ENCODE data around the gene NOC2L. TPM values are rescaled to one million over a fixed set of nuclear protein-coding genes. Genes with fewer than 3 reads are reported as not detected.

NOC2L gene
- 95.6 and 98.8 TPM in 2 replicates for total RNA-seq

- no peak for DNase-seq (ENCODE audit: low read depth)
- Histone ChIP-seq H3K4me3 (ENCODE audit: low read depth, low read length) (peak within 1 kb of the TSS; percentile 96), H3K27me3 (ENCODE audit: control insufficient read depth, insufficient read depth, low read length) (peaks cover 3% of the 10 kb centered on the region), H3K36me3 (ENCODE audit: control insufficient read depth, insufficient read depth, low read length) (peaks cover 3% of the 10 kb centered on the region)
- no peak for TF ChIP-seq CTCF (IDR thresholded peaks at IDR 0.05; ENCODE audit: insufficient read depth, low read length, poor library complexity, severe bottlenecking)
Observed at GRCh38 chr1:958823-959730, at the start of gene NOC2L. NOC2L (minus strand) TSS chr1:959256; CDS start chr1:959240, 16 bp downstream.

GRCh38 chr1:1006305-1007159 lies 47.5 kb upstream of the NOC2L start:
- no peak for DNase-seq (ENCODE audit: low read depth)
- no peak overlapping the region for H3K4me3 ChIP-seq (ENCODE audit: low read depth, low read length)
- TF ChIP-seq CTCF (IDR thresholded peaks at IDR 0.05; ENCODE audit: insufficient read depth, low read length, poor library complexity, severe bottlenecking): no peak
- no peaks in the 10 kb centered on the region for H3K36me3 ChIP-seq (ENCODE audit: control insufficient read depth, insufficient read depth, low read length)
- H3K27me3 ChIP-seq (ENCODE audit: control insufficient read depth, insufficient read depth, low read length): no peaks in the 10 kb centered on the region

GRCh38 chr1:1005774-1006304 lies 46.8 kb upstream of the NOC2L start:
- no peaks in the 10 kb centered on the region for H3K27me3 ChIP-seq (ENCODE audit: control insufficient read depth, insufficient read depth, low read length)
- DNase-seq (ENCODE audit: low read depth): no peak
- H3K4me3 ChIP-seq (ENCODE audit: low read depth, low read length): no peak overlapping the region
- no peak for TF ChIP-seq CTCF (IDR thresholded peaks at IDR 0.05; ENCODE audit: insufficient read depth, low read length, poor library complexity, severe bottlenecking)
- H3K36me3 ChIP-seq (ENCODE audit: control insufficient read depth, insufficient read depth, low read length): no peaks in the 10 kb centered on the region

GRCh38 chr1:1004780-1005697 lies 46.0 kb upstream of the NOC2L start:
- DNase-seq (ENCODE audit: low read depth): no peak
- TF ChIP-seq CTCF (IDR thresholded peaks at IDR 0.05; ENCODE audit: insufficient read depth, low read length, poor library complexity, severe bottlenecking): no peak
- Histone ChIP-seq H3K4me3 (ENCODE audit: low read depth, low read length) (no peak overlapping the region), H3K27me3 (ENCODE audit: control insufficient read depth, insufficient read depth, low read length) (no peaks in the 10 kb centered on the region), H3K36me3 (ENCODE audit: control insufficient read depth, insufficient read depth, low read length) (no peaks in the 10 kb centered on the region)

- TF ChIP-seq CTCF (IDR thresholded peaks at IDR 0.05; ENCODE audit: insufficient read depth, low read length, poor library complexity, severe bottlenecking): no peak
- Histone ChIP-seq H3K36me3 (ENCODE audit: control insufficient read depth, insufficient read depth, low read length) (no peaks in the 10 kb centered on the region), H3K4me3 (ENCODE audit: low read depth, low read length) (no peak overlapping the region), H3K27me3 (ENCODE audit: control insufficient read depth, insufficient read depth, low read length) (no peaks in the 10 kb centered on the region)
- DNase-seq (ENCODE audit: low read depth): no peak
Observed at GRCh38 chr1:1004420-1004779, 45.3 kb upstream of the NOC2L start.
